Osteoblast (primary cell): ENCODE measurements around the gene SHISAL1. TPM values are rescaled to one million over a fixed set of nuclear protein-coding genes. Genes with fewer than 3 reads are reported as not detected.
A peak's percentile ranks its signal among the peaks of the same experiment; 100 is the strongest.

ENCODE experiments used
- DNase-seq: peaks from one replicate; pipeline ENCODE4 v3.0.0; 2011; ENCODE audit warnings: low spot score, mixed read lengths; ENCODE audit not compliant: insufficient read length; ENCODE audit errors: missing footprints
- H2AFZ ChIP-seq: 2 replicates; pipeline ENCODE4 v1.6.0; 2011; ENCODE audit warnings: mild to moderate bottlenecking, low read length
- H3K27ac ChIP-seq: 2 replicates; pipeline ENCODE4 v1.5.1; 2011; ENCODE audit warnings: mild to moderate bottlenecking, low read depth, low read length, moderate library complexity
- H3K27me3 ChIP-seq: 2 replicates; pipeline ENCODE4 v1.6.0; 2012; ENCODE audit warnings: mild to moderate bottlenecking, control low read depth, inconsistent platforms, low read length, moderate library complexity; ENCODE audit not compliant: insufficient read depth
- H3K36me3 ChIP-seq: 2 replicates; pipeline ENCODE4 v1.5.1; 2011; ENCODE audit warnings: mild to moderate bottlenecking, low read length, control low read depth, moderate library complexity; ENCODE audit not compliant: insufficient read depth
- H3K4me1 ChIP-seq: 2 replicates; pipeline ENCODE4 v1.5.1; 2011; ENCODE audit warnings: mild to moderate bottlenecking, low read length, control low read depth, moderate library complexity; ENCODE audit not compliant: insufficient read depth
- H3K4me2 ChIP-seq: 2 replicates; pipeline ENCODE4 v1.6.0; 2011; ENCODE audit warnings: mild to moderate bottlenecking, low read length; ENCODE audit not compliant: insufficient read depth
- H3K4me3 ChIP-seq: fragments of 200-600 bp; sonication (generic); 3 replicates; pipeline ENCODE4 v1.5.1; 2012; ENCODE audit warnings: mild to moderate bottlenecking, low read length, inconsistent platforms; ENCODE audit not compliant: insufficient read depth
- H3K79me2 ChIP-seq: 2 replicates; pipeline ENCODE4 v1.6.0; 2012; ENCODE audit warnings: mild to moderate bottlenecking, low read length, control low read depth, inconsistent platforms; ENCODE audit not compliant: insufficient read depth
- H3K9me3 ChIP-seq: 2 replicates; pipeline ENCODE4 v1.5.1; 2011; ENCODE audit warnings: low read depth, low read length, control low read depth
- H4K20me1 ChIP-seq: 2 replicates; pipeline ENCODE4 v1.6.0; 2012; ENCODE audit warnings: mild to moderate bottlenecking, low read length, control low read depth; ENCODE audit not compliant: insufficient read depth
- CTCF ChIP-seq: IDR thresholded peaks from 2 replicates; pipeline ENCODE4 v1.5.1; 2011; ENCODE audit warnings: mild to moderate bottlenecking, low read depth, low read length, moderate library complexity; ENCODE audit errors: extremely low read depth
- total RNA-seq: library from RNA; depleted of rRNA; stranded (reverse); fragments of >200 nt; gene quantifications from 2 replicates; pipeline ENCODE4 v1.2.3, GENCODE V29; 2012

SHISAL1 gene
- total RNA-seq, 1 donor = 52.5 TPM

- Histone ChIP-seq H3K27ac (no peak overlapping the region), H3K79me2 (no peaks in the 10 kb centered on the region), H4K20me1 (no peaks in the 10 kb centered on the region), H3K4me3 (no peak overlapping the region), H3K4me1 (peaks cover 20% of the 10 kb centered on the region), H3K9me3 (no peaks in the 10 kb centered on the region), H3K36me3 (no peaks in the 10 kb centered on the region), H3K27me3 (no peaks in the 10 kb centered on the region), H2AFZ (no peak overlapping the region), H3K4me2 (no peak overlapping the region)
- DNase-seq = no peak
- no peak for TF ChIP-seq CTCF
Observed at GRCh38 chr22:44338906-44339305, 26.2 kb upstream of the SHISAL1 start.

- H3K4me2 ChIP-seq = no peak overlapping the region
- TF ChIP-seq CTCF = no peak
- no peaks in the 10 kb centered on the region for H3K36me3 ChIP-seq
- H2AFZ ChIP-seq = no peak overlapping the region
- H3K4me3 ChIP-seq = no peak overlapping the region
- no peaks in the 10 kb centered on the region for H3K9me3 ChIP-seq
- no peaks in the 10 kb centered on the region for H4K20me1 ChIP-seq
- no peak overlapping the region for H3K27ac ChIP-seq
- DNase-seq = peak; percentile 82
- H3K79me2 ChIP-seq = no peaks in the 10 kb centered on the region
- H3K4me1 ChIP-seq = peaks cover 20% of the 10 kb centered on the region
- no peaks in the 10 kb centered on the region for H3K27me3 ChIP-seq
Observed at GRCh38 chr22:44338177-44338810, 25.5 kb upstream of the SHISAL1 start.

- Histone ChIP-seq H3K27ac (no peak overlapping the region), H3K4me2 (peak overlapping the region; percentile 62), H3K4me1 (peaks cover 20% of the 10 kb centered on the region), H2AFZ (no peak overlapping the region), H3K79me2 (no peaks in the 10 kb centered on the region), H3K36me3 (no peaks in the 10 kb centered on the region), H4K20me1 (no peaks in the 10 kb centered on the region), H3K27me3 (no peaks in the 10 kb centered on the region), H3K4me3 (no peak overlapping the region), H3K9me3 (no peaks in the 10 kb centered on the region)
- peak; percentile 98 for DNase-seq
- TF ChIP-seq CTCF = no peak
Observed at GRCh38 chr22:44337678-44338004, 24.9 kb upstream of the SHISAL1 start.

- peak; percentile 68 for DNase-seq
- Histone ChIP-seq H3K4me1 (peaks cover 18% of the 10 kb centered on the region), H3K4me3 (no peak overlapping the region), H3K9me3 (no peaks in the 10 kb centered on the region), H4K20me1 (no peaks in the 10 kb centered on the region), H3K27ac (no peak overlapping the region), H3K36me3 (no peaks in the 10 kb centered on the region), H3K79me2 (no peaks in the 10 kb centered on the region), H3K27me3 (peaks cover 3% of the 10 kb centered on the region), H3K4me2 (peak overlapping the region; percentile 62), H2AFZ (no peak overlapping the region)
- TF ChIP-seq CTCF = no peak
Observed at GRCh38 chr22:44336962-44337677, 24.4 kb upstream of the SHISAL1 start.
